WTC11 (cell line): Measurements from ENCODE around the gene TACSTD2. TPM values are rescaled to one million over a fixed set of nuclear protein-coding genes. Genes with fewer than 3 reads are reported as not detected.

Experiments
- ATAC-seq: fragments of 200-7000 bp; cut with Tn5 transposase; 2 replicates; pipeline ENCODE4 v1.10.0; 2021; ENCODE audit warnings: mild to moderate bottlenecking, moderate library complexity
- CTCF ChIA-PET: fragments of 300-600 bp; sonication (Branson Sonifier 250); formaldehyde crosslinking; loops from one replicate; lab custom pipeline; 2021; ENCODE audit warnings: antibody characterized with exemption; lab: Charles Lee
- POLR2A ChIA-PET: fragments of 350-600 bp; sonication (Branson Sonifier 250); formaldehyde crosslinking; loops from one replicate; lab custom pipeline; 2021; ENCODE audit warnings: antibody characterized with exemption; lab: Charles Lee
- DNase-seq: peaks from one replicate; pipeline ENCODE4 v3.0.0; 2021; ENCODE audit warnings: low spot score
- H3K27ac Mint-ChIP-seq: 2 replicates; pipeline ENCODE4 v1.8.0; 2021; ENCODE audit warnings: mixed read lengths
- H3K27me3 Mint-ChIP-seq: 2 replicates; pipeline ENCODE4 v1.8.0; 2021; ENCODE audit warnings: low read depth, mild to moderate bottlenecking, moderate library complexity, mixed read lengths
- H3K36me3 Mint-ChIP-seq: 2 replicates; pipeline ENCODE4 v1.8.0; 2021; ENCODE audit warnings: mixed read lengths
- H3K4me1 Mint-ChIP-seq: 2 replicates; pipeline ENCODE4 v1.8.0; 2022; ENCODE audit warnings: mixed read lengths
- H3K4me3 Mint-ChIP-seq: 2 replicates; pipeline ENCODE4 v1.8.0; 2021; ENCODE audit warnings: mild to moderate bottlenecking, moderate library complexity, mixed read lengths
- H3K9me3 Mint-ChIP-seq: 2 replicates; pipeline ENCODE4 v1.8.0; 2021; ENCODE audit warnings: mixed read lengths
- AFF4 ChIP-seq: sonication (generic); formaldehyde crosslinking; IDR thresholded peaks from 2 replicates; pipeline ENCODE4 v1.8.1; 2023; ENCODE audit warnings: mild to moderate bottlenecking, missing genetic modification reagents, borderline replicate concordance
- CTCF ChIP-seq: fragments of 200-600 bp; IDR thresholded peaks from 2 replicates; pipeline ENCODE4 v1.8.0; 2022; ENCODE audit warnings: antibody characterized with exemption
- IRF1 ChIP-seq: sonication (generic); formaldehyde crosslinking; IDR thresholded peaks from 2 replicates; pipeline ENCODE4 v1.8.0; 2023; ENCODE audit warnings: missing genetic modification reagents
- PRRX2 ChIP-seq: fragments of 250-450 bp; sonication (Bioruptor Pico); IDR thresholded peaks from 2 replicates; pipeline ENCODE4 v1.8.0; 2021; ENCODE audit warnings: mild to moderate bottlenecking
- SP1 ChIP-seq: sonication (generic); formaldehyde crosslinking; conservative IDR thresholded peaks from 2 replicates; pipeline ENCODE4 v1.8.1; 2022; ENCODE audit warnings: missing genetic modification reagents
- ZNF121 ChIP-seq: sonication (generic); formaldehyde crosslinking; IDR thresholded peaks from 2 replicates; pipeline ENCODE4 v1.8.0; 2023; ENCODE audit warnings: missing genetic modification reagents
- ZNF317 ChIP-seq: sonication (generic); formaldehyde crosslinking; IDR thresholded peaks from 2 replicates; pipeline ENCODE4 v1.8.1; 2023; ENCODE audit warnings: low read depth, mild to moderate bottlenecking, moderate library complexity, missing genetic modification reagents, borderline replicate concordance
- ZNF671 ChIP-seq: fragments of 250-450 bp; sonication (Bioruptor Pico); IDR thresholded peaks from 2 replicates; pipeline ENCODE4 v1.8.0; 2021; ENCODE audit warnings: mild to moderate bottlenecking
- total RNA-seq: library from RNA; stranded (reverse); gene quantifications from 3 replicates; pipeline ENCODE4 v1.2.3, GENCODE V29; 2021
- TF ChIP-seq, protein P1 (sequence below): sonication (generic); formaldehyde crosslinking; IDR thresholded peaks from 2 replicates; pipeline ENCODE4 v1.8.1; 2023; ENCODE audit warnings: mild to moderate bottlenecking, missing genetic modification reagents

Gene TACSTD2
- total RNA-seq, 1 experiment from 2014 or later = 0.50 TPM

- no peak overlapping the region for H3K4me3 Mint-ChIP-seq
- ChIA-PET CTCF (interaction anchor here (1.2 kb wide), 1 partner anchor 54 kb away, joined by 3 read pairs; no protein-coding TSS in a partner anchor), POLR2A (no interaction called here)
- DNase-seq = no peak
- peaks cover 26% of the 10 kb centered on the region for H3K9me3 Mint-ChIP-seq
- TF ChIP-seq ZNF121 (CRISPR knock-in tag) = no peak
- H3K27ac Mint-ChIP-seq = no peak overlapping the region
- no peak for ATAC-seq
- peaks cover 5% of the 10 kb centered on the region for H3K4me1 Mint-ChIP-seq
- H3K27me3 Mint-ChIP-seq = no peaks in the 10 kb centered on the region; the same call in 1 of the 2 replicates
- H3K36me3 Mint-ChIP-seq = peaks cover 4% of the 10 kb centered on the region; the same call in 1 of the 2 replicates
These were observed 20.9 kb upstream of the TACSTD2 start for GRCh38 chr1:58597996-58598395.

GRCh38 chr1:58597076-58597475, 20.0 kb upstream of the TACSTD2 start:
- no peak overlapping the region for H3K27ac Mint-ChIP-seq
- POLR2A ChIA-PET = no interaction called here

GRCh38 chr1:58596631-58597052, 19.6 kb upstream of the TACSTD2 start:
- H3K4me3 Mint-ChIP-seq = no peak overlapping the region
- ChIA-PET CTCF (interaction anchor here (0.7 kb wide), 1 partner anchor 10 kb away, joined by 3 read pairs; no protein-coding TSS in a partner anchor), POLR2A (no interaction called here)
- no peak for TF ChIP-seq SP1
- no peak for TF ChIP-seq AFF4
- DNase-seq (no peak), ATAC-seq (no peak)
- H3K27ac Mint-ChIP-seq = no peak overlapping the region
- peaks cover 23% of the 10 kb centered on the region for H3K9me3 Mint-ChIP-seq
- H3K27me3 Mint-ChIP-seq = peaks cover 2% of the 10 kb centered on the region; the same call in 1 of the 2 replicates
- peaks cover 4% of the 10 kb centered on the region; the same call in 1 of the 2 replicates for H3K36me3 Mint-ChIP-seq
- H3K4me1 Mint-ChIP-seq = peaks cover 5% of the 10 kb centered on the region

More at GRCh38 chr1:58597076-58597475, 20.0 kb upstream of the TACSTD2 start:
- CTCF ChIA-PET = interaction anchor here (0.7 kb wide), 1 partner anchor 9 kb away, joined by 3 read pairs; no protein-coding TSS in a partner anchor
- DNase-seq (no peak), ATAC-seq (no peak)
- peaks cover 5% of the 10 kb centered on the region for H3K4me1 Mint-ChIP-seq
- TF ChIP-seq PRRX2 = no peak
- no peak for TF ChIP-seq ZNF317 (CRISPR knock-in tag)
- no peak for TF ChIP-seq CTCF
- TF ChIP-seq ZNF671 (CRISPR knock-in tag) = no peak
- no peak for TF ChIP-seq SP1
- TF ChIP-seq, all 79 proteins: peak for 0
- H3K36me3 Mint-ChIP-seq = peaks cover 4% of the 10 kb centered on the region; the same call in 1 of the 2 replicates
- peaks cover 26% of the 10 kb centered on the region for H3K9me3 Mint-ChIP-seq
- H3K4me3 Mint-ChIP-seq = no peak overlapping the region
- peaks cover 2% of the 10 kb centered on the region; the same call in 1 of the 2 replicates for H3K27me3 Mint-ChIP-seq

DNA sequence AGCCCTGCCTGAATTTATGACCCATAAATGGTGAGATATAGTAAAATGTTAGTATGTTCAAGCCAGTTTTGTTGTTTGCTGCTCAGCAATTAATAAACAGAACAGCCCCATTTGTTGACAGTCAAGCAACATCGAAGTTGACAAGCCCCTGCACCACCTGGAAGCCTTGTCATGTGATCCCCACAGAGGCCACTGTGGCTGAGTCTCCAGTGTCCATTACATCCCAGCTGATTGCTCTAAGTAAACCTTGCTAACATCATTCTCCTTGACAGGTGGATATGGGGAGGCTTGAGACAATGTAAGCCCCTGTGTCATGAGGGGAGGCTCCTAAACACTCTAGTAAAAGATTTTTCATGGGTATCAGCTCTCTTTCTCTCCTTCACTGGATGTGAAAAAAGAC, 17.5 kb upstream of the TACSTD2 start:
- DNase-seq (no peak), ATAC-seq (no peak)
- H3K9me3 Mint-ChIP-seq = peaks cover 4% of the 10 kb centered on the region
- peaks cover 4% of the 10 kb centered on the region for H3K4me1 Mint-ChIP-seq
- no peak for TF ChIP-seq IRF1
- TF ChIP-seq, protein P1, sequence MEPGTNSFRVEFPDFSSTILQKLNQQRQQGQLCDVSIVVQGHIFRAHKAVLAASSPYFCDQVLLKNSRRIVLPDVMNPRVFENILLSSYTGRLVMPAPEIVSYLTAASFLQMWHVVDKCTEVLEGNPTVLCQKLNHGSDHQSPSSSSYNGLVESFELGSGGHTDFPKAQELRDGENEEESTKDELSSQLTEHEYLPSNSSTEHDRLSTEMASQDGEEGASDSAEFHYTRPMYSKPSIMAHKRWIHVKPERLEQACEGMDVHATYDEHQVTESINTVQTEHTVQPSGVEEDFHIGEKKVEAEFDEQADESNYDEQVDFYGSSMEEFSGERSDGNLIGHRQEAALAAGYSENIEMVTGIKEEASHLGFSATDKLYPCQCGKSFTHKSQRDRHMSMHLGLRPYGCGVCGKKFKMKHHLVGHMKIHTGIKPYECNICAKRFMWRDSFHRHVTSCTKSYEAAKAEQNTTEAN (CRISPR knock-in tag) = no peak
- no peak overlapping the region for H3K4me3 Mint-ChIP-seq
- peaks cover 2% of the 10 kb centered on the region; the same call in 1 of the 2 replicates for H3K27me3 Mint-ChIP-seq
- no peaks in the 10 kb centered on the region for H3K36me3 Mint-ChIP-seq
- CTCF ChIA-PET = interaction anchor here (0.6 kb wide), 1 partner anchor 48 kb away, joined by 3 read pairs; no protein-coding TSS in a partner anchor
- H3K27ac Mint-ChIP-seq = no peak overlapping the region
- POLR2A ChIA-PET = interaction anchor here (0.6 kb wide), 1 partner anchor 950 kb away, joined by 3 read pairs; no protein-coding TSS in a partner anchor
